Smooth muscle cell (in vitro differentiated cells): ENCODE results near the gene GCA. TPM values are rescaled to one million over a fixed set of nuclear protein-coding genes. Genes with fewer than 3 reads are reported as not detected.

Source experiments
- DNase-seq: peaks from one replicate; lab custom pipeline; 2025; ENCODE audit not compliant: unreplicated experiment; lab: John Stamatoyannopoulos, UW
- H2AFZ ChIP-seq: fragments of 200-600 bp; sonication (generic); 2 replicates; pipeline ENCODE4 v1.6.0; 2016; ENCODE audit warnings: antibody characterized with exemption, low read depth, mild to moderate bottlenecking
- H3F3A ChIP-seq: fragments of 200-600 bp; sonication (generic); 2 replicates; pipeline ENCODE4 v1.6.0; 2017; ENCODE audit warnings: antibody characterized with exemption, low read depth
- H3K27ac ChIP-seq: fragments of 200-600 bp; sonication (generic); 2 replicates; pipeline ENCODE4 v1.5.1; 2016; ENCODE audit warnings: low read depth, mild to moderate bottlenecking
- H3K27me3 ChIP-seq: fragments of 200-600 bp; sonication (generic); 2 replicates; pipeline ENCODE4 v1.6.1; 2016; ENCODE audit warnings: low read depth, mild to moderate bottlenecking
- H3K36me3 ChIP-seq: fragments of 200-600 bp; sonication (generic); 2 replicates; pipeline ENCODE4 v1.5.1; 2016; ENCODE audit warnings: low read depth
- H3K4me1 ChIP-seq: fragments of 200-600 bp; sonication (generic); 2 replicates; pipeline ENCODE4 v1.5.1; 2016; ENCODE audit warnings: low read depth
- H3K4me2 ChIP-seq: fragments of 200-600 bp; sonication (generic); 2 replicates; pipeline ENCODE4 v1.6.0; 2016; ENCODE audit warnings: mild to moderate bottlenecking
- H3K4me3 ChIP-seq: fragments of 200-600 bp; sonication (generic); 2 replicates; pipeline ENCODE4 v1.5.1; 2016; ENCODE audit warnings: mild to moderate bottlenecking
- H3K79me2 ChIP-seq: fragments of 200-600 bp; sonication (generic); 2 replicates; pipeline ENCODE4 v1.6.0; 2016; ENCODE audit warnings: low read depth, mild to moderate bottlenecking
- H3K9ac ChIP-seq: fragments of 200-600 bp; sonication (generic); 2 replicates; pipeline ENCODE4 v1.6.0; 2016; ENCODE audit warnings: low read depth
- H3K9me3 ChIP-seq: fragments of 200-600 bp; sonication (generic); replicated peaks from 2 replicates; pipeline ENCODE4 v1.5.1; 2016; ENCODE audit warnings: low read depth
- H4K20me1 ChIP-seq: fragments of 200-600 bp; sonication (generic); 2 replicates; pipeline ENCODE4 v1.6.0; 2016; ENCODE audit warnings: low read depth
- WGBS: methylation state at CpG from one replicate; pipeline ENCODE4 v1.1.7; 2016; ENCODE audit warnings: low lambda C conversion rate; 5-methylcytosine and 5-hydroxymethylcytosine counted together
- polyA plus RNA-seq: library from polyadenylated mRNA; unstranded; fragments of >200 nt; fragmentation: Nextera tagmentation; extraction: Ambion mirVana; gene quantifications from 2 replicates; pipeline ENCODE4 v1.2.1, GENCODE V29; 2016
- total RNA-seq: library from RNA; depleted of rRNA; stranded (reverse); fragments of >200 nt; gene quantifications from 2 replicates; pipeline ENCODE4 v1.2.3, GENCODE V29; 2014
- TF ChIP-seq, protein P1 (sequence below): fragments of 200-600 bp; sonication (generic); IDR thresholded peaks from 2 replicates; pipeline ENCODE4 v1.5.1; 2017; ENCODE audit warnings: borderline replicate concordance, mild to moderate bottlenecking, antibody characterized with exemption; ENCODE audit not compliant: insufficient read depth, poor library complexity, severe bottlenecking

The GCA gene
- total and polyA plus RNA-seq, 2 experiments from 2014 or later = 6.1 to 13.7 TPM

- 93% methylated on average over 1 of the region's 1 CpG for WGBS
- Histone ChIP-seq H3K4me3 (no peak overlapping the region), H3K4me2 (no peak overlapping the region), H3K9me3 (no peaks in the 10 kb centered on the region), H3K27me3 (peaks cover 3% of the 10 kb centered on the region), H4K20me1 (no peaks in the 10 kb centered on the region), H3K79me2 (no peaks in the 10 kb centered on the region), H3K9ac (no peak overlapping the region), H3F3A (no peaks in the 10 kb centered on the region), H3K27ac (no peak overlapping the region), H2AFZ (no peak overlapping the region), H3K4me1 (no peaks in the 10 kb centered on the region), H3K36me3 (no peaks in the 10 kb centered on the region)
- TF ChIP-seq, protein P1, sequence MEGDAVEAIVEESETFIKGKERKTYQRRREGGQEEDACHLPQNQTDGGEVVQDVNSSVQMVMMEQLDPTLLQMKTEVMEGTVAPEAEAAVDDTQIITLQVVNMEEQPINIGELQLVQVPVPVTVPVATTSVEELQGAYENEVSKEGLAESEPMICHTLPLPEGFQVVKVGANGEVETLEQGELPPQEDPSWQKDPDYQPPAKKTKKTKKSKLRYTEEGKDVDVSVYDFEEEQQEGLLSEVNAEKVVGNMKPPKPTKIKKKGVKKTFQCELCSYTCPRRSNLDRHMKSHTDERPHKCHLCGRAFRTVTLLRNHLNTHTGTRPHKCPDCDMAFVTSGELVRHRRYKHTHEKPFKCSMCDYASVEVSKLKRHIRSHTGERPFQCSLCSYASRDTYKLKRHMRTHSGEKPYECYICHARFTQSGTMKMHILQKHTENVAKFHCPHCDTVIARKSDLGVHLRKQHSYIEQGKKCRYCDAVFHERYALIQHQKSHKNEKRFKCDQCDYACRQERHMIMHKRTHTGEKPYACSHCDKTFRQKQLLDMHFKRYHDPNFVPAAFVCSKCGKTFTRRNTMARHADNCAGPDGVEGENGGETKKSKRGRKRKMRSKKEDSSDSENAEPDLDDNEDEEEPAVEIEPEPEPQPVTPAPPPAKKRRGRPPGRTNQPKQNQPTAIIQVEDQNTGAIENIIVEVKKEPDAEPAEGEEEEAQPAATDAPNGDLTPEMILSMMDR = no peak
- no peak for DNase-seq
Measured at GRCh38 chr2:162403884-162404283, 60.0 kb downstream of the GCA start.

Other genes with a start within 250 kb of the GCA start
- gene GCG, start 191.9 kb upstream of the GCA start, total RNA-seq = not detected in 2 replicates
- not detected in 2 replicates for gene GCG, start 191.9 kb upstream of the GCA start, polyA plus RNA-seq
- gene FAP, start 100.7 kb upstream of the GCA start, total RNA-seq = 47.0 and 94.5 TPM in 2 replicates
- 22.3 and 29.6 TPM in 2 replicates for gene FAP, start 100.7 kb upstream of the GCA start, polyA plus RNA-seq
- gene IFIH1, start 25.4 kb upstream of the GCA start, total RNA-seq = 0.72 and 2.3 TPM in 2 replicates
- gene IFIH1, start 25.4 kb upstream of the GCA start, polyA plus RNA-seq = 0.24 and 1.0 TPM in 2 replicates